Activated CD4-positive, alpha-beta T cell treated with anti-CD3 and anti-CD28 coated beads, Interleukin-2, Interleukin-4, amounts not matched to agents 100 ng/mL and 50 ng/mL, durations not matched to agents 16 hours and 8 hours (primary cell): ENCODE data around the gene RPE65.
A peak's percentile ranks its signal among the peaks of the same experiment; 100 is the strongest.
"Not testable (repeated sequence)": the region's sequence is repeated elsewhere in the genome, so short reads cannot be mapped to it uniquely, and the experiment has no call there.

Experiments used
- DNase-seq: peaks from one replicate; pipeline ENCODE4 v3.0.0-alpha.2; 2020; ENCODE audit warnings: low spot score

The RPE65 gene

GRCh38 chr1:68449901-68450300 lies at the start of gene RPE65:
TSS of gene RPE65 (minus strand) at chr1:68449954. CDS start at chr1:68449905, 49 bp downstream.
- no peak for DNase-seq

- DNase-seq = no peak
Measured at GRCh38 chr1:68497358-68497698, 47.6 kb upstream of the RPE65 start.

- DNase-seq = peak; percentile 90
Measured at GRCh38 chr1:68496680-68497357, 47.1 kb upstream of the RPE65 start, which contains the start of gene DEPDC1. TSS of gene DEPDC1 (minus strand) at chr1:68497082. CDS start at chr1:68496999, 83 bp downstream.

GRCh38 chr1:68495968-68496679 lies 46.4 kb upstream of the RPE65 start:
- DNase-seq = peak; percentile 6

- no peak for DNase-seq
Measured at GRCh38 chr1:68495532-68495931, 45.8 kb upstream of the RPE65 start.

GRCh38 chr1:68493193-68493592 lies 43.4 kb upstream of the RPE65 start:
- DNase-seq = no peak

- not testable (repeated sequence) for DNase-seq
Measured at GRCh38 chr1:68492255-68492654, 42.5 kb upstream of the RPE65 start.

- DNase-seq = no peak
Measured at GRCh38 chr1:68490046-68490651, 40.4 kb upstream of the RPE65 start.

- no peak for DNase-seq
Measured at GRCh38 chr1:68485431-68486022, 35.8 kb upstream of the RPE65 start.

GRCh38 chr1:68484618-68485017 lies 34.9 kb upstream of the RPE65 start:
- DNase-seq = no peak

- no peak for DNase-seq
Measured at GRCh38 chr1:68481041-68481440, 31.3 kb upstream of the RPE65 start.

GRCh38 chr1:68479501-68479900 lies 29.7 kb upstream of the RPE65 start:
- no peak for DNase-seq

- no peak for DNase-seq
Measured at GRCh38 chr1:68478662-68479061, 28.9 kb upstream of the RPE65 start.

- not testable (repeated sequence) for DNase-seq
Measured at GRCh38 chr1:68476626-68477025, 26.9 kb upstream of the RPE65 start.

- DNase-seq = no peak
Measured at GRCh38 chr1:68473060-68473459, 23.3 kb upstream of the RPE65 start.

- DNase-seq = no peak
Measured at GRCh38 chr1:68470388-68470970, 20.7 kb upstream of the RPE65 start.

- no peak for DNase-seq
Measured at GRCh38 chr1:68464891-68465290, 15.1 kb upstream of the RPE65 start.

GRCh38 chr1:68460935-68461334 lies 11.2 kb upstream of the RPE65 start:
- no peak for DNase-seq

GRCh38 chr1:68459796-68460195 lies 10.0 kb upstream of the RPE65 start:
- no peak for DNase-seq

- no peak for DNase-seq
Measured at GRCh38 chr1:68459091-68459490, 9.3 kb upstream of the RPE65 start.

GRCh38 chr1:68456202-68456601 lies 6.4 kb upstream of the RPE65 start:
- no peak for DNase-seq

GRCh38 chr1:68454534-68454933 lies 4.8 kb upstream of the RPE65 start:
- no peak for DNase-seq
